Gastrocnemius medialis (tissue), 4 donors: ENCODE data around the gene VPS41.

Experiments used
- CTCF ChIP-seq, 5 experiments: fragments of 450-650 bp in 3 of 5; fragments of 200-600 bp in 2 of 5; sonication (generic) in 2 of 5; IDR thresholded peaks in 4 of 5; conservative IDR thresholded peaks in 1 of 5; 1 replicate in 4 of 5; 2 replicates in 1 of 5; pipeline ENCODE4 v1.5.1; 2016 to 2019; ENCODE audit warnings: antibody characterized with exemption in 5 of 5, mild to moderate bottlenecking in 3 of 5, moderate library complexity in 3 of 5
- POLR2A ChIP-seq, 2 donors: fragments of 450-650 bp; IDR thresholded peaks; one replicate each; pipeline ENCODE4 v1.6.1; 2017; ENCODE audit warnings: antibody characterized with exemption in 2 of 2, mild to moderate bottlenecking in 2 of 2, moderate library complexity in 2 of 2

- TF ChIP-seq CTCF (IDR thresholded peaks at IDR 0.05 in 4 of 5, conservative IDR thresholded peaks at IDR 0.05 in 1 of 5) (no peak), POLR2A (IDR thresholded peaks at IDR 0.05) (no peak)
Observed at GRCh38 chr7:38825721-38826440, 83.1 kb downstream of the VPS41 start.
